Omental fat pad (tissue), 4 donors: ENCODE results near the gene MYO16. TPM values are rescaled to one million over a fixed set of nuclear protein-coding genes. Genes with fewer than 3 reads are reported as not detected.

ENCODE experiments used
- ATAC-seq: fragments of 150-250 bp; one replicate; pipeline ENCODE4 v1.9.1; 2016; ENCODE audit warnings: mild to moderate bottlenecking, moderate library complexity; ENCODE audit not compliant: low FRiP score
- DNase-seq: peaks from one replicate; pipeline ENCODE4 v3.0.0-alpha.2; 2019; ENCODE audit warnings: low spot score
- CTCF ChIP-seq, 3 donors: fragments of 450-650 bp; IDR thresholded peaks; one replicate each; pipeline ENCODE4 v1.5.1; 2016 to 2017; ENCODE audit warnings: antibody characterized with exemption in 3 of 3, mild to moderate bottlenecking in 3 of 3, moderate library complexity in 2 of 3
- total RNA-seq, 4 donors: library from RNA; depleted of rRNA; stranded (reverse); fragments of >200 nt; gene quantifications; one replicate each; pipeline ENCODE4 v1.1.0, GENCODE V29; 2016

Gene MYO16
- total RNA-seq, 4 donors from 2014 or later: 0.48 to 1.9 (median 0.93) TPM; not detected in 1

GRCh38 chr13:108968566-108968965 is 339.2 kb downstream of the MYO16 start:
- no peak for ATAC-seq
- no peak for TF ChIP-seq CTCF (IDR thresholded peaks at IDR 0.05)
- DNase-seq: no peak

- DNase-seq (no peak), ATAC-seq (no peak)
- TF ChIP-seq CTCF (IDR thresholded peaks at IDR 0.05): no peak
These were observed 345.3 kb downstream of the MYO16 start for GRCh38 chr13:108974686-108975085.

DNA sequence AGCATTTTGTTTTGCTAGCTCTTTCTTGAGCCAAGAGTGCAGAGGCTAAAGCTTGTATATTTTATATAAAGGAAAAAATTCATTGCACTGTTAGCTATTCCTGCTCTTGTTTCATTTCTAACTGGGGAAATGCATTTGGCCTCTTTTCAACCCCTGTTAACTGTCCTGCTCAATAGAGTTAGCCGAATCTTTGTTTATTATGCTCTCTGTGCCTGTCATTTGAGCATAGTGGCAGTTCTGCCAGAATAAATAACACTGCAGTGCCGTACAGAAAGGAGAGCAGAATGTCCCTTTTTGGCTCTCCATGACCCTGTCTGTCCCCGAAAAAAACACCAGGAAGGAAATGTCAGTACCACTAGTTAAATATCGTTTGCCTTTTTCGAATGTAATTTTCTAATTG is 350.8 kb downstream of the MYO16 start:
- TF ChIP-seq CTCF (IDR thresholded peaks at IDR 0.05): no peak
- no peak for DNase-seq
- ATAC-seq: no peak

DNA sequence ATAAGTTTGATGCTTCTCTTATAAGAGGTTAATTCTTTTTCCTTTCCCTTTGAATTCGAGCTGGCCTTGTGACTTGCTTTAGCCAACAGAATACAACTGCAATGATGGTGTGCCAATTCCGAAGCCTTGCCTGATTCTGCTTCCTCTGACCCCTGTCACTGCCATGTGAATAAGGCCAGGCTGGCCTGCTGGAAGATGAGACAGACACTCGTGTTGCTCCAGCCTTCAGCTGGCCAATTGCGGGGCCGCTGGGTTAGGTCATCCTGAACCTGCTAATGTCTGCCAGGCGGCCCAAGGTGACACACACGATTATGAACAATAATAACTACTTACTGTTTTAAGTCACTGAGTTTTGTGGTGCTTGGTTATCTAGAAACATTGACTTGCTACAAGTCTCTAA is 352.0 kb downstream of the MYO16 start:
- TF ChIP-seq CTCF (IDR thresholded peaks at IDR 0.05): no peak
- DNase-seq (no peak), ATAC-seq (no peak)

DNA sequence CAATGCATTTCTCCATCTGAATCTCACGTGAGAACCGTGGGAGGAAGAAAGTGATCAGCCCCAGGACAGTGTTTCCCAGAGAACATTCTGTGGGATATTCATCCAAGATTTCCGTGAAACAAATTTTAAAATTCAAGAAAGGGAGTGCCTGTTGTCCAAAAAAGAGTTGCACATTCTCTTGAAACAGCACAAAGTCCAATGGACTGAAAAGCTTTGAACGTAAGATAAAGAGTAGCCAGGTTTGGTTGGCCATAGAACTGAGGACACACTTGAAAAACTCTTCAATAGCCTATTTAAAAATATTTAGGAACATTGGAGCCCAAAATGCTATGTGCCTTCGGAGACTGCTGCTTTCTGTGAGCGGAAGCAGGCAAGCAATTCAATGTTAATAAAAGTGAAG is 353.9 kb downstream of the MYO16 start:
- no peak for DNase-seq
- ATAC-seq: no peak
- no peak for TF ChIP-seq CTCF (IDR thresholded peaks at IDR 0.05)

DNA sequence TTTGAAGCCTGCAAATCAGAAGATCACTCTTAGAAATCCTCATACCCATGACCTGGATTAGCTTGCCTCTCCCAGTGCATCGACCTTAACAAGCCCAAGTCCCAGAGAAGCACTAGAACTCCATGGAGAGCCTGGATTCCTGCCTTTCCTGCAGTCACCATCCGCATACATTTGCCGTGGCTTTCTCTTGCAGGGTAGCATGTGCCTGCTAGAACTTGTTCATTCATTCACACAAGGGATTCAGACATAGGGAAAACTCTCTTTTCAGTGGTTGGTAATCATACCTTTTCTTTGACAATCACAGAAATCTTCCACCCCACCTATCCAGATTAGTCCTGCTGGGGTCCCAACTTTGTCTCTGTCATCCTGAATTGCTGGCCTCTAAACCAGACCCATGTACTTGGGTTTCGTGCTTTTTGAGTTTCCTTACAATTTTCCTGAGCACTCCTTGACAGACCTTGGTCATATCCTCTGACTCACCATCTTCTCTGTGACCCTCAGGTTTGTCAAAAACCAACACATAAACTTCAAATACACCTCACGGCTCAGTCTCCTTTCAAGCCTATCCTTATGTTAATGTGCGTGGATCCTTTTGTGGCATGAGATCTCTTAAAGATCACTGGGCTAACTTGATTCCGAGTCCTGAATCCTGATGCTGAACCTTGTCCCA is 355.0 kb downstream of the MYO16 start:
- TF ChIP-seq CTCF (IDR thresholded peaks at IDR 0.05): no peak
- DNase-seq: no peak
- ATAC-seq: no peak

GRCh38 chr13:108985166-108985565 is 355.8 kb downstream of the MYO16 start:
- TF ChIP-seq CTCF (IDR thresholded peaks at IDR 0.05): no peak
- DNase-seq (no peak), ATAC-seq (no peak)
